Left colon (tissue), 2 donors: ENCODE measurements around the gene LARGE1. TPM values are rescaled to one million over a fixed set of nuclear protein-coding genes. Genes with fewer than 3 reads are reported as not detected.
"Not testable (repeated sequence)": the region's sequence is repeated elsewhere in the genome, so short reads cannot be mapped to it uniquely, and the experiment has no call there.

Source experiments
- ATAC-seq: fragments of 200-7000 bp; cut with Tn5 transposase; one replicate; pipeline ENCODE4 v1.9.1; 2020; ENCODE audit warnings: mild to moderate bottlenecking, moderate library complexity
- DNase-seq, 2 donors: peaks; one replicate each; pipeline ENCODE4 v3.0.0-alpha.2; 2020
- intact Hi-C, 2 donors: fragments of 100-400 bp; cut with DNase I in 1 of 2; cut with micrococcal nuclease in 1 of 2; formaldehyde crosslinking; loops; one replicate each; pipeline versions ENCODE4 v1.11.2 to v1.14.0; 2022; cut with DNase I, micrococcal nuclease
- total RNA-seq, 2 donors: library from RNA; stranded (reverse); fragmentation: NEBNext Ultra II Directional; extraction: Animal tissue kit (Norgen Biotek cat#: 25700); gene quantifications; one replicate each; pipeline ENCODE4 v1.2.1, GENCODE V29; 2021
- donor health status: DM: no; HTN: no; CAD: no.
- donor health status: DM: yes; HTN: yes; CAD: no.

Gene LARGE1
- total RNA-seq, 2 donors from 2014 or later, result 51.6 to 69.6 TPM

DNA sequence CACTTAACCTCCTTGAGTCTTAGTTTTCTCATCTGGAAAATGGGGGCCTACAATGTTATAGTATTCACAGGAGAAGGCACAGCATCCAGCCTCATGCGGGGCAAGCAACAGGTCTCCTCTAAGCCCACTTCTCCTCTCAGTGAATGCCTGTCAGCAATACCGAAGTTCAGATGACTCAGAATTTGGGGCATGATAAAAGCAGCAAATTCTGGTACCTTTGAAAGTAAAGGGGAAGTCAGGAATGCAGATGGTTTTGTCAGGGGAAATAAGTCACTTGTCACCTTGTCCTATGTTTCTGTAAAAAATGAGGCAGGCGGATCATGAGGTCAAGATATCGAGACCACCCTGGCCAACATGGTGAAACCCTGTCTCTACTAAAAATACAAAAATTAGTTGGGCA is 350.2 kb downstream of the LARGE1 start:
- DNase-seq (no peak), ATAC-seq (no peak)
- intact Hi-C loops, result no loop called here

DNA sequence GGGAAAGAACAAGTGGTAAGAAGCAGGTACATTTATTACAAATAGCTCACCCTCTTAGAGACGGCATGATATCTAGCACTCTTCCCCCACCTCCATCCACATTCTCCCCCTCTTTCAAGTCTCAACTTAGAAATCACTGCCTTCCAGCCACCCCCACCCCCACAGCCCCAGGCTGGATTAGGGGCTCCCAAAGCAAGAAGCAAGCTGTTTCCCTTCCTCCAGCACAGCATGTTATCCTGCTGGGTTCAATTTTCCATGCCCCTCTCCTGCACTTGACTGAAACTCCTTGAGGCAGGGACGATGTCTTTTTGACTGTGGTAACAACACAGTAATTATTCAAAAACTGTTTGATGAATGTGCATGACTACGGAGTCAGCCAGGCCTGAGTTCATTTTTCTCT is 350.7 kb downstream of the LARGE1 start:
- no peak for DNase-seq
- no peak for ATAC-seq
- intact Hi-C loops, result no loop called here

DNA sequence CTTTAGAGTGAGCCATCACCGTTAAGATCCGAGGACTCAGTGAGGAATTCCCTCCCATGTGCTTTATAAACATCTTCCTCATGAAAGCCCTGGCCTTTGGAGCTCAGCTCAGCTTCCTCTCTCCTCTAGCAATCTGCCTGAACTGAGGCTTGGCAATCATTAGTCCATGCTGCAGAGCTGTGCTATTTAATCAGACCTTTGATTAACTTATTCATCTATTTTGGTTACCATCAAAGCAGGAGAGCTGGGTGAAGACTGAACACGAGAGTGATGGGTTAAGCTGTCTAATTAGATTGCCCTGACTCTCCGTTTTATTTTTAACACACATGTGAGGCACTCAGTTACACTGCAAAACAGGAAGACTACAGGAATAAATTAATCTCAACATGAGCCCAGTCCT is 351.3 kb downstream of the LARGE1 start:
- no peak for ATAC-seq

DNA sequence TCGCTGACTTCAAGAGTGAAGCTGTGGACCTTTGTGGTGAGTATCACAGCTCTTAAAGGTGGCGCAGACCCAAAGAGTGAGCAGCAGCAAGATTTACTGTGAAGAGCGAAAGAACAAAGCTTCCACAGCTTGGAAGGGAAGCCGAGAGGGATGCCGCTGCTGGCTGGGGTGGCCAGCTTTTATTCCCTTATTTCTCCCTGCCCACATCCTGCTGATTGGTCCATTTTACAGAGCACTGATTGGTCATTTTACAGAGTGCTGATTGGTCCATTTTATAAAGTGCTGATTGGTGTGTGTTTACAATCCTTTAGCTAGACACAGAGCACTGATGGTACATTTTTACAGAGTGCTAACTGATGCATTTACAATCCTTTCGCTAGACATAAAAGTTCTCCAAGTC is 353.8 kb downstream of the LARGE1 start:
- intact Hi-C loops, DNase-seq, ATAC-seq: not testable (repeated sequence)

More for the DNA sequence above, 351.3 kb downstream of the LARGE1 start:
- DNase-seq, result no peak
- intact Hi-C loops, result no loop called here

DNA sequence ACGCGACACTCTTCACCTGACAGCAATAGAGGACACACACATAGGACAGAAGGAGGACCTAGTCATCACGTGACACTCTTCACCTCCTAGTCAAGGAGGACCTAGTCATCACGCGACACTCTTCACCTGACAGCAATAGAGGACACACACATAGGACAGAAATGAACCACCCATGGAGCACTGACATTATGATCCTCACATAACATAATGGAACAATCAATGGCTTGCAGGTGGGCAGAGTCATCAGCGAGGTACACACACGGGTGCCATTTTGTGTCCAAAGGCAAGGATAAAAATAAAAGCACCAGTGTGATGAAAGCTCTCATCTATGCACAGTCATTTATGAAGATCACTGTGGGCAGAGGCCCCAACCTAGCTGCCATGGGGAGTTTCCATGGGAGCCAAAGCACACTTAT is 354.7 kb downstream of the LARGE1 start:
- no peak for DNase-seq
- intact Hi-C loops, result no loop called here
- ATAC-seq, result no peak

DNA sequence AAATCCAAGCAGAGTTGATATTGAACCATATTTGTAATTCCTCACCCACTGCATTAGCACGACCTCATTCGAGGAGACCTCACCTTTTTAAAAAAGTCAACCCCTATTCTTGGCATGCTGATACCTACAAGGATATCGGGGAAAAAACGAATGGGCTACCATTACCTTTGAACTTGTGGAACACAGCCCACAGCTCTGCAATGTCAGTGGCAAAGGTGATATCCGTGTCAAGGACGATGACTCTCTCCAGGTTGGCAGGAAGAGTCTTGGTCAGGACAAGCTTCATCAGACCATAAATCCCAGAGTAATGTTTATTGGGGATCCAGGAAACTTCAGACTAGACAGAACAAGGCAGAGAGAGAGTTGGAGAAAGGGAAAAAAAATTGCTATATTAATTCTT is 355.6 kb downstream of the LARGE1 start:
- intact Hi-C loops, result no loop called here
- DNase-seq (no peak), ATAC-seq (no peak)

DNA sequence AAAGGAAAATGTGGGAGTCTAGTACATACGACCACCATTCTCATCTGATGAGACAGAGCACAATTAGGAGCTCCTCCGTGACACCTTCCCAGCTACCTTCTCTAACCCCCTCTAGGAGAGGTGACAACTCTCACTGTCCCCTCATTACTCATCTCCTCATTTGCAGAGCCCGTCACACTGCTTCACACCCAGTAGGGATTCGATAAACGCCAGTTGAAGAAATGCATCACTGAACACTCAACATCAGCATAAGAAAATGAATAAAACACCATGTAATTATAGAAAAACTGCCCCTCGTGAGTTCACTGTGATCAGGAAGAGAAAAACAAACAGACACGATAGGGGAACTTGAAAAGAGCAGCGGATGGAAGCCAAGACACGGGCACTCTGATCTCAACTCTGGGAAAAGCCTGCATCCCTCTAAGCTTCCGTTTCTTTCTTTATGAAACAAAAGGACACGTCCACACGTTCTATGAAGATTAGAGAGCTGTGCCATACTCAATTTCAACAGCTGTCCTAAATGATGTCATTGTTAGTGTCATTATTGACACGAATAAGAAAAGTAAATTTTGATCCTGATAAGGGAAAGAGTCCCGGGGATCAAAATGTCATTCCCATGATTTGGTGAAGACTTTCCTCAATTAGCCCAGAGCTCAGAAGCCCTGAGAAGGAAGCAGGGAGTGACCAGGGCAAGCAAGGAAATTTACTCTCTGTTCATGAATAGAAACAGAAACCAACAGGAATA is 356.9 kb downstream of the LARGE1 start:
- intact Hi-C loops, result no loop called here
- ATAC-seq, result peak; percentile 75
- no peak for DNase-seq

DNA sequence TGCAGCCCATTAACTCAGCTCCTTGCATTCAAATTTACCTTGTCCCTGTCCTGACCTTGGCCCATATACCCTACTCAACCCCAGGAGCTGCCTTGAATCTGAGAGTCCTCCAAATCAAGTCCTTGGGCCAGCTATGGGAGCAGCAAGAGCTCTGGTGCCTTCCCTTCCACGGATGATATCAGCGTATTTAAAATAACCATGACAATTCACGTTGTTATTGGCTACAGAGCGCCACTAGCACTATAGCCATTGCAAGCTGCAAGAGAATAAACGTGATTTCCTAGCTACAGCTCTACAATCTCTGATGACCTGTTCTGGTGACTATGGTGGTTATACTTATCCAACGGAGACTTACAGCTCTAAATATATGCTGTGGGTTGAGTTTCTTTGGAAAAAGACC is 357.8 kb downstream of the LARGE1 start:
- ATAC-seq (no peak), DNase-seq (no peak)
- intact Hi-C loops, result no loop called here

DNA sequence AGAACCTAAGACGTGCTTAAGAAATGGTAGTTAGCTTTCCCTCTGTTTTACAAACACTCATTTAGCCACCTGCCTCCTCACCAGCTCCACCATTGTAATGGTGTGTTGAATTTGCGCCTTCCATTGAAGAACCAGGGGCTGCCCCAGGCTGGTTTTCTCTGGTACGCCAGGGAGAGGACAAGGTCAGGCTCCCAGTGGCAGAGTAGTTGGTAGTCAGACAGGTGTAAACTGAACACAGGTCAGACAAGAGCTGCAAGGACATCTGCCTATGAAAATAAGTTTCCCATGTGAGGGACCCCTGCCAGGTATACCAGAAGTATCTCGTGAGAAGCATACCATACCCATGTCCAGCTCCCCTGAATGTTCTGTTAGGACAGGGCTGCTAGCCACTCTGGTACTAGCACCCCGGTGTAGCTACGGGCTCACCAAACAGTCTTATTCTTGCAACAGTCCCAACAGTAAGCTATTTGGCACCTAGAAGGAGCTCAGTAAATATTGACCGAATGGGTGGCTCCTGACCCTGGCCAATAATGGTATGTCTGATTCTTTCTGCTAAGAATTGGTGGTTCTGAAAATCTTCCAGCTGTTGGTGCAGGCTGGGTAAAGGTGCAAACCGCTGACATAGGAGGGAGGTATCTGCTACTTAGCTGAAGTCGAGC is 359.0 kb downstream of the LARGE1 start:
- ATAC-seq (peak; percentile 73), DNase-seq (no peak)
- intact Hi-C loops, result no loop called here

DNA sequence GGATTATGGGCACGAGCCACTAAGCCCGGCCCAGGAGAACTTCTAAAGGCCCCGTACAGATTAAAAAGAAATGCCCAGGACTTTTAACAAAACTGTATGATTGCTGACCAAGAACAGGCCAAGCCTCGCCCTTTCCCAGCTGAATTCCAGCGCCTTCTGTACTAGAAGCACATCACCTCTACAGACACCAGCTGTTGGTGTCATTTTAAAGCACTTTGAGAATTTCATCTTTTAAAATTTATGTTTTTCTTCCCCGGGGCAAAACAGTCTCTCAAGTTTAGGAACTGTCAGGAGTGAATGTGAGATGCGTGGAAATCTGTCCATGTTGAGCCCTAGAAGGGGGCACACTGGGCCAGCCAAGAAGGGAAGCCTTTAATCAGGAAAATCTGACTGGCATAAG is 362.4 kb downstream of the LARGE1 start:
- no peak for ATAC-seq
- intact Hi-C loops, result no loop called here
- DNase-seq, result no peak

DNA sequence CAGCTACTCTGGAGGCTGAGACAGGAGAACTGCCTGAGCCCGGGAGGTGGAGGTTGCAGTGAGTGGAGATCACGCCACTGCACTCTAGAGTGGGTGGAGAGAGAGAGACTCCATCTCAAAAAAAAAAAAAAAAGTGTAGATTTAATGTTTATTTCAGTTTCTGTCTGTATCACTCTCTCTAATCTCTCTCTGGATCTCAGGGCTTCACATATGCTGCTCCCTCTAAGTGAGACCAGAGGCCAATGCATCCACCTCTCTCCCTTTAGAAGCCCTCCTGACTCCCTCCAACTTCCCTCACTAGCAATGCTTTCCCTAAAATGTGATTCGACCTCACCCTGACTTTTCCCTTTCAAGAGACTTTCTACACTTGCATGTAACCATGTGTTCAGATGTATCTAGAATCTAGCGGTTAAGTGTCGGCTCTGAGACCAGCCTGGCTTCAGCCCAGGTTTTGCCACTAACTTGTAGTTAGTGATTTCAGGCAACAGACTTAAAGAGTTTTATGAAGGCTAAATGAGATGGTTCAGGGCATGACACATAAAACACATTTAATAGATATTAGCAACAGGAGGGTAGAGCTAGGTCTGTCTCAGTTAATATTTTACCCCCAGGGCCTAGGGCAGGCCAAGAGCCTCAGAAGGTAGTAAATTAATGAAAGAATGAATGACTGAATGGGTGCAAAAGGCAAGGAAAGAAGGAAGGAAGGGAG is 364.3 kb downstream of the LARGE1 start:
- DNase-seq (no peak), ATAC-seq (no peak)
- intact Hi-C loops, result no loop called here

DNA sequence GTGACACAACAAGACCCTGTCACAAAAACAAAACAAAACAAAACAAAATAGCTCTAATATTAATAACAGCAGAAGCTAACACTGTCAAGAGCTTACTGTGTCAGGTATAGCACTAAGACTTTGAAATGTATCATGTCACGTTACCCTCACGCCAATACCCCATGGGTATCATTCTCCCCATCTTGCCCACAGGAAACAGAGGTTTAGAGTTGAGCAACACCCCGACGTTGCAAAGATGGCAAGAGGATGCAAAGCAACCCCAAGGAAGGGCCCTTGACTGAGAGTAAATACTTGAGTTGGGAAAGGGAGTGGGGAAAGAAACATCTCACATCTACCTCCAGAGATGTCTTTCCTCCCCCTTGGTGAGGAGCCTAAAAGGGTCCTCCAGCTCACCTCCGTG is 366.8 kb downstream of the LARGE1 start:
- DNase-seq (no peak), ATAC-seq (no peak)
- intact Hi-C loops, result no loop called here

DNA sequence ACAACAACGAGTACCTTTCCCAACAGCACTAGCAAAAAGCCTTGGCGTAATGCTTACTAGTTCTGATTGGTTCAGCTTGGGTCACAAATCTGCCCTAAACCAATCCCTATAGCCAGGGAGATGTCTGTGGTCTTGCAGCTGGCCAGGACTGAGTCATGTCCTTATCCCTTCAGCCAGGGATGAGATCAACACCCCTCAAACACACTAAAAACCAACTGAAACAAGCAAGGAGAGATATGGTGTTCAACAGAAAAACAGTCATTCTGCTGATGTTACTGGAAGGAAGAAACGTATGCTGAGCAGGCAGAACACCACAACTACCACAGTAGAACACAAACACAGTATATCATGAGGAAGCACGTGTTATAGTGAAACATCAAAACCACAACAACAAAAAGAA is 375.6 kb downstream of the LARGE1 start:
- intact Hi-C loops, result no loop called here
- ATAC-seq (no peak), DNase-seq (no peak)

DNA sequence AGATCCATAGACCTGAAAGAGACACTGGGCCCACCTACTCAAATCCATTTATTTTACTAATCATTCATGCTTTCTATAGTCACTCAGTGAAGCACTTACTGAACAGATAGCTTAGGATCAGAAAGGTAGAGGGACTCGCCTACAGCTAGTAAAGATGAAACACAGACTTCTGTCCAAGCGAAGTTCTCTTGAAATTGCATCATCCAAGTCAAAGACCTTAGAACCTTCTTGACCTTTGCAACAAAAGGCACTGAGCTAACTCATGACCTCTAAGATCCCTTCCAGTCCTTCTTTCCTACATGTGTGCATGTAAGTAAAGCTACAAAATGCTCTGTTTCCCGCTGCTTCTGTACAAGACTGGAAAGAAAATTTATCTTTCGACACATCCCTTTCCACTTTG is 377.6 kb downstream of the LARGE1 start:
- ATAC-seq, result no peak
- no peak for DNase-seq
- intact Hi-C loops, result no loop called here

DNA sequence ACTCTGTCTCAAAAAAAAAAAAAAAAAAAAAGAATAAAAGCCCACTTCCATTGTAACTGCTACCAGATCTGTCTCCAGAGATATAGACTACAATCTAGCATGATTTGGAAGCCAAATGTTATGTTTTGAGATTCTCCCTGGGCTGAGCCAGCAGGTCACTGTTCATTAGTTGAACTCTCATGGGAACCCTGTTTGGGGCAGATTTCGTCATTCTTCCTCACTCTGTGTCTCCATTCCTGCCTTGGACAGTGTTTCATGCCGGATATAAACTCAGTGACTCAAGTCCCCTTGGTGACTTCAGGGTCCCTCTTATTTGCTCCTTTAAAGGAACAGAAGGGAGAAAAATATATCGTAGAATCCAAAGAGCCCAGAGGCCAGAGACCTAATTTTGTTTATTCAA is 378.1 kb downstream of the LARGE1 start:
- DNase-seq, result no peak
- ATAC-seq, result no peak

DNA sequence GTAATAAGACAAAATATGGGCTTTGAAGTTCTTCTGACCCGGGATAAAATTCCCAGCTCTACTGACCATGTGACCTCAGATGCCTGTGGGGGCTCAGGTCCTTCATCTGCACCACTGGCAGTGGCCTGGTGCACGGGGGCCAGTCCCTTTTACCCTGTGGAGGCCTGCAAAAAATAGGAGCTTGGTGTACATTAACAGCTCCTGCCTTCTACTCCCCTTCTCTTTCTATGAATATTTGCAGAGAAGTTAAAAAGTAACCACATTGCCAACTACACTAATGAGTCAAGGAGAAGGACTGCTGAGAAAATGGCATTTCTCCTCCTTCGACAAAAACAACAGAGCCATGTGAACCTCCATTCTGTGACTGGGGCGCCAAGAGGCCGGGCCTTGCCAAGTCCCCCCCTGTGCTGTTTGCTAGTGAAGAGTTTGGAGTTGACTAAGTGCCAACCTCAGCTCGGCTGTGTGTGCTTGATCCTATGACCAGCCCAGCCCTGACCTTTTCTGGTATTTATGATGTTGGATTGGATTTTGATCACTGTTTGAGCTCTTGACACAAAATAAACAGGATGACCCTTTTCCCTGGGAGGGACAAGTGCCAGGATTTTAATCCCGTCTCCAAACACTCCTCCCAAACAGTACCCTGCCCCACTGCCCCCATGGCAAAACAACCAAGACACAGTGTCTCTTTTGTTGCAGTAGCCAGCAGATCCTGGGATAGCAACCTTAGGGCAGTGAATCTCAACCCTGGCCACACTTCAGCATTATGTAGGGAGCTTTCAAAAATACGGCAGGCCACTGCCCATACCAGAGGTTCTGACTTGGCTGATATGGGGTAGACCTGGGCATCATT is 380.1 kb downstream of the LARGE1 start:
- peak; percentile 63 to 69 for DNase-seq
- ATAC-seq, result peak; percentile 84
- intact Hi-C loops, result no loop called here

More for the DNA sequence above, 378.1 kb downstream of the LARGE1 start:
- intact Hi-C loops, result no loop called here

DNA sequence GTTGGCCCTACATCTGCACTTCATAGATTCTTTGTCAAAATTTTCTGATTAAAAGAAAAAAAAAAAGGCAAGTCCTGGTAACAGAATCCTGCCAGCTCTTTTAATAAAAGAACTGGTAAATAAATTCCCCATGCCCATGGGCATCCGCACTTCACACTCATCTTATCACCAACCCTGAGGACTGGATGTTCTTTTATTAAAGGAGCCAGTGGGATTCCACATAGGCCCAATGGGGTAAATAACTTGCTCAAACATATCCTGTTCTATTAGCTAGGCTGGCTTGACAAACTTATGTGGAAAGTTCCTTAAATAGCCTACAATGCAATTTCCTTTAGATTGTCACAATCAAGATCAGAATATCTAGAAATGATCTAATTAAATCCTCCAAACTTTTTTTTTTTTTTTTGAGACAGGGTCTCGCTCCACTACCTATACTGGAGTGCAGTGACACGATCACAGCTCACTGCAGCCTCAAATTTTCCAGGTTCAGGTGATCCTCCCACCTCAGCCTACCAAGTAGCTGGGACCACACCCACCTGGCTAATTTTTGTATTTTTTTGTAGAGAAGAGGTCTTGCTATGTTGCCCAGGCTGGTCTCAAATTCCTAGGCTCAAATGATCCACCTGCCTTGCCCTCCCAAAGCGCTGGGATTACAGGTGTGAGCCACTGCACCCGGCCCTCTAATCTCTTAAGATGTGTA is 380.9 kb downstream of the LARGE1 start:
- intact Hi-C loops, result no loop called here
- ATAC-seq, result peak; percentile 41
- no peak for DNase-seq

DNA sequence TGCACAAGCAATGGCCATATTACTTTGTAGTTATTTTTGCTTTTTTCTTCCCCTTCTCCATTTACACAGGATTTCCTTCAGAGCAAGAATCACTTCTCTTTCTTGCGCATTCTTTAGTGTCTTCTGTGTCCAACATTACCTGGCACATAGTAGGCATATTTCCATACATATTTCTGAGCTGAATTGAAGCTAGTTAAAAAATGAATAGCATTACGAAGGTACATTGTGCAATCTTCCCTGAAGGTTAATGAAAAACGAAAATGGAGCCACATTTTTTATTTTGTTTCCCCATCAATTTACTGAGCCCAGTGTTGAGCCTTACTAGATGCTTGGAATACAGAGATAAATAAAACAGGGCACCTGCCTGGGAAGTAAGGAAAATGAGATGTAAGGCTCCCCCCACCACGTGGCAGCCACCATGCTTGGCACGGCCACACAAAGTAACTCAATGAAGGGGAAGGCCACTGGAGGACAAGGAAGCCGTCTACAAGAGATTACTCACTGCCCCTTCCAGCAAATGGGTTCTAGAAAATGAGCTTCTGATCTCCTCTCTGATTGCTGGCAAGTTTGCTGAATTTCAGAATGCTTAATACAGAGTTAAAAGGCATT is 381.9 kb downstream of the LARGE1 start:
- no peak for DNase-seq
- intact Hi-C loops, result no loop called here
- ATAC-seq, result no peak
